ENCODE data around the gene RDH16. TPM values are rescaled to one million over a fixed set of nuclear protein-coding genes. Genes with fewer than 3 reads are reported as not detected.

Gene RDH16
- total RNA-seq, 1 experiment from 2014 or later, result not detected

- no peak for DNase-seq (ENCODE audit: low read depth)
- in situ Hi-C loops (cut with HindIII; ENCODE audit: low pct_unique_long_range_greater_than_20kb, low sequenced_read_pairs), result no loop called here
These were observed 54.0 kb downstream of the RDH16 start for GRCh38 chr12:56903374-56903773.

Other genes starting within 250 kb of the RDH16 start
- gene NACA, start 232.3 kb downstream of the RDH16 start, total RNA-seq (2014; rRNA removed; shearing (Covaris generic); ENCODE audit: low replicate concordance), result 1,884 and 1,928 TPM in 2 replicates
- gene PRIM1, start 205.3 kb downstream of the RDH16 start, total RNA-seq (2014; rRNA removed; shearing (Covaris generic); ENCODE audit: low replicate concordance), result 18.7 and 26.0 TPM in 2 replicates
- gene HSD17B6, start 194.3 kb downstream of the RDH16 start, total RNA-seq (2014; rRNA removed; shearing (Covaris generic); ENCODE audit: low replicate concordance), result 0.61 and 2.9 TPM in 2 replicates
- gene SDR9C7, start 23.2 kb downstream of the RDH16 start, total RNA-seq (2014; rRNA removed; shearing (Covaris generic); ENCODE audit: low replicate concordance), result not detected in 2 replicates
- gene ZBTB39, start 48.9 kb upstream of the RDH16 start, total RNA-seq (2014; rRNA removed; shearing (Covaris generic); ENCODE audit: low replicate concordance), result 2.2 and 3.1 TPM in 2 replicates
- not detected in 2 replicates for gene TAC3, start 58.9 kb upstream of the RDH16 start, total RNA-seq (2014; rRNA removed; shearing (Covaris generic); ENCODE audit: low replicate concordance)
- gene MYO1A, start 92.5 kb upstream of the RDH16 start, total RNA-seq (2014; rRNA removed; shearing (Covaris generic); ENCODE audit: low replicate concordance), result not detected in 2 replicates
- gene NEMP1, start 121.2 kb upstream of the RDH16 start, total RNA-seq (2014; rRNA removed; shearing (Covaris generic); ENCODE audit: low replicate concordance), result 23.1 and 23.8 TPM in 2 replicates
- 15.1 and 35.8 TPM in 2 replicates for gene NAB2, start 131.5 kb upstream of the RDH16 start, total RNA-seq (2014; rRNA removed; shearing (Covaris generic); ENCODE audit: low replicate concordance)
- 98.6 and 107 TPM in 2 replicates for gene STAT6, start 153.8 kb upstream of the RDH16 start, total RNA-seq (2014; rRNA removed; shearing (Covaris generic); ENCODE audit: low replicate concordance)
- 23.5 and 28.4 TPM in 2 replicates for gene LRP1, start 170.9 kb upstream of the RDH16 start, total RNA-seq (2014; rRNA removed; shearing (Covaris generic); ENCODE audit: low replicate concordance)
- gene LRP1-AS, start 190.0 kb upstream of the RDH16 start, total RNA-seq (2014; rRNA removed; shearing (Covaris generic); ENCODE audit: low replicate concordance), result not detected in 2 replicates